Mammary epithelial cell (primary cell): ENCODE results near the gene BPIFA2.

ENCODE experiments used
- EZH2 ChIP-seq: IDR thresholded peaks from 2 replicates; pipeline ENCODE4 v1.6.1; 2012; ENCODE audit warnings: low read length, inconsistent platforms, borderline replicate concordance
- TF ChIP-seq, protein P1 (sequence below), 2 donors: IDR thresholded peaks in 1 of 2; conservative IDR thresholded peaks in 1 of 2; 2 replicates each; pipeline ENCODE4 v1.5.1; 2011 to 2012; ENCODE audit warnings: inconsistent platforms in 2 of 2, low read length in 2 of 2, mild to moderate bottlenecking in 2 of 2, control low read depth in 1 of 2, low read depth in 1 of 2; ENCODE audit not compliant: insufficient read depth in 1 of 2; ENCODE audit errors: extremely low read depth in 1 of 2

DNA sequence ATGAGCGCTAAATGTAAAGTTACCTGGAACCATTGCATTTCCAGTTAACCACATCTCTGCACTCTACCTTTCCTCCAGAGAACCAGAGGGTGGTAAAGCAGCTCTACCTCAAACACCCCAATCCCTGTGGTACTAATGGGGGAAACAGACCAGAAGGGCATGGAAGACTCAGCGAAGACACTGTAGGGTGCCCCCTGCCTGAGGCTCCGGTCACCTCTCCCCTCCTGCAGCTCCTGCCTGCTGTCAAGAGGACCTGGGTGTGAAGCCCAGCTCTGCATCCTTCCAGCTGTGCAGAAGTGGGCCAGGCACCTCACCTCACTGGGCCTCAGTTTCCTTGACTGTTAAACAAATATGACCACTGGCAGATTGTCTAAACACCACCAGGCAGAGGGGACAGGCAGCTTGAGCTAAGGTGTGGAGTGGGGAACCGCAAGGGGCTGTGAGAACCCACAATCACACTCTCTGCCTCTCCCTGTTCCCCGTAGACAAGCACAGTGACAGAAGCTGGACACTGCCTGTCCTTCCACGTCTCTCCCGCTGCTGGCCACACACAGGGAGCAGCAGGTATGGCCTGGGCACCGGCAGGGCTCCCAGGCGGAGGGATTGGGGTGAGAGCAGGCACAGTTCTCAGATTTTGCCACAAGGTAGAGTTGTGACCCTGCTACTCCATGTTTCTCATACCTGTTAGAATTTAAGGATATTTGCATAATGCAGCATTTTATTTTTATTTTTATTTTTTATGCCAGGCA lies 9.1 kb upstream of the BPIFA2 start:
- TF ChIP-seq, protein P1, sequence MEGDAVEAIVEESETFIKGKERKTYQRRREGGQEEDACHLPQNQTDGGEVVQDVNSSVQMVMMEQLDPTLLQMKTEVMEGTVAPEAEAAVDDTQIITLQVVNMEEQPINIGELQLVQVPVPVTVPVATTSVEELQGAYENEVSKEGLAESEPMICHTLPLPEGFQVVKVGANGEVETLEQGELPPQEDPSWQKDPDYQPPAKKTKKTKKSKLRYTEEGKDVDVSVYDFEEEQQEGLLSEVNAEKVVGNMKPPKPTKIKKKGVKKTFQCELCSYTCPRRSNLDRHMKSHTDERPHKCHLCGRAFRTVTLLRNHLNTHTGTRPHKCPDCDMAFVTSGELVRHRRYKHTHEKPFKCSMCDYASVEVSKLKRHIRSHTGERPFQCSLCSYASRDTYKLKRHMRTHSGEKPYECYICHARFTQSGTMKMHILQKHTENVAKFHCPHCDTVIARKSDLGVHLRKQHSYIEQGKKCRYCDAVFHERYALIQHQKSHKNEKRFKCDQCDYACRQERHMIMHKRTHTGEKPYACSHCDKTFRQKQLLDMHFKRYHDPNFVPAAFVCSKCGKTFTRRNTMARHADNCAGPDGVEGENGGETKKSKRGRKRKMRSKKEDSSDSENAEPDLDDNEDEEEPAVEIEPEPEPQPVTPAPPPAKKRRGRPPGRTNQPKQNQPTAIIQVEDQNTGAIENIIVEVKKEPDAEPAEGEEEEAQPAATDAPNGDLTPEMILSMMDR (conservative IDR thresholded peaks at IDR 0.05 in 1 of 2, IDR thresholded peaks at IDR 0.05 in 1 of 2; ENCODE audit: extremely low read depth in 1 of 2, insufficient read depth in 1 of 2, low read depth in 1 of 2, low read length in 2 of 2), result no peak
- TF ChIP-seq EZH2, result no peak
